ENCODE data around the gene ABHD18.
"Not testable (repeated sequence)": the region's sequence is repeated elsewhere in the genome, so short reads cannot be mapped to it uniquely, and the experiment has no call there.

ABHD18 gene

GRCh38 chr4:127985989-127986388 is 20.8 kb downstream of the ABHD18 start:
- H3K4me1 ChIP-seq (ENCODE audit: control insufficient read depth, insufficient read depth, low read length, poor library complexity, severe bottlenecking) = no peaks in the 10 kb centered on the region
- no peaks in the 10 kb centered on the region for H3K9me3 ChIP-seq (ENCODE audit: control insufficient read depth, low read length)
- no peaks in the 10 kb centered on the region for H3K27me3 ChIP-seq (replicated peaks; ENCODE audit: control insufficient read depth, insufficient read depth, low read length, poor library complexity, severe bottlenecking)
- no peak for DNase-seq
- no peak overlapping the region for H3K4me3 ChIP-seq (ENCODE audit: insufficient read depth, low read depth, low read length, poor library complexity, severe bottlenecking)
- H3K36me3 ChIP-seq (ENCODE audit: control insufficient read depth, insufficient read depth, low read length) = peaks cover 3% of the 10 kb centered on the region
- H3K27ac ChIP-seq (ENCODE audit: insufficient read depth, low read length, poor library complexity, severe bottlenecking) = no peak overlapping the region

DNA sequence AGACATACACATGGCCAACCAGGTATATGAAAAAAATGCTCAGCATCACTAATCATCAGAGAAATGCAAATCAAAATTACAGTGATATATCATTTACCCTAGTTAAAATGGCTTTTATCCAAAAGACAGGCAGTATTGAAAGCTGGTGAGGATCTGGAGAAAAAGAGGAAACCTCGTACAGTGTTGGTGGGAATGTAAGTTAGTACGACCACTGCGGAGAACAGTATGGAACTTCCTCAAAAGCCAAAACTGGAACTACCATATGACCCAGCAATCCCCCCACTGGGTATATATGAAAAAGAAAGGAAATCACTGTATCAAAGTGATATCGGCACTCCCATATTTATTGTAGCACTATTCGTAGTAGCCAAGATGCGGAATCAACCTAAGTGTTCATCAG is 23.4 kb downstream of the ABHD18 start:
- H3K9me3 ChIP-seq (ENCODE audit: control insufficient read depth, low read length) = no peaks in the 10 kb centered on the region
- H3K27me3 ChIP-seq (replicated peaks; ENCODE audit: control insufficient read depth, insufficient read depth, low read length, poor library complexity, severe bottlenecking) = no peaks in the 10 kb centered on the region
- no peak overlapping the region for H3K27ac ChIP-seq (ENCODE audit: insufficient read depth, low read length, poor library complexity, severe bottlenecking)
- H3K36me3 ChIP-seq (ENCODE audit: control insufficient read depth, insufficient read depth, low read length) = peaks cover 3% of the 10 kb centered on the region
- no peak overlapping the region for H3K4me3 ChIP-seq (ENCODE audit: insufficient read depth, low read depth, low read length, poor library complexity, severe bottlenecking)
- DNase-seq = no peak
- H3K4me1 ChIP-seq (ENCODE audit: control insufficient read depth, insufficient read depth, low read length, poor library complexity, severe bottlenecking) = no peaks in the 10 kb centered on the region

DNA sequence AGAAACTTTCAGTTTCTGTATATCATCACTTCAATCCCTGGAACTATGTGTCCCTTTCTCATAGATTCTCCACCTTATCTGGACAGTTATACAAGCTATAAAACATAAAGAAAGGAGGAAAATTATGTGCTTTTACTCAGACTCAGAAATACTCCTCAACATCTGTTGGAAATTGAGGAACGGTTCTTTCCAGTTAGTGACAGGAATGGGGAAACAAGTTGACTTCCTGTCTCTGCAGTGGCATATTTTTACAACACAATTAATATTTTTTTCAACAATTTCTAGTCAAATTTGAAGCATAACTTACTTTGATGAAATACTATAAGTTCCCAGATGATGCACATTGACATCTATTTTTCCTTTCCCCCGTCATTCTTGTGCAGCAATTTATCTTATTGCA is 27.9 kb downstream of the ABHD18 start:
- Histone ChIP-seq H3K27me3 (replicated peaks; ENCODE audit: control insufficient read depth, insufficient read depth, low read length, poor library complexity, severe bottlenecking) (no peaks in the 10 kb centered on the region), H3K9me3 (ENCODE audit: control insufficient read depth, low read length) (no peaks in the 10 kb centered on the region), H3K4me3 (ENCODE audit: insufficient read depth, low read depth, low read length, poor library complexity, severe bottlenecking) (no peak overlapping the region), H3K27ac (ENCODE audit: insufficient read depth, low read length, poor library complexity, severe bottlenecking) (no peak overlapping the region), H3K4me1 (ENCODE audit: control insufficient read depth, insufficient read depth, low read length, poor library complexity, severe bottlenecking) (no peaks in the 10 kb centered on the region), H3K36me3 (ENCODE audit: control insufficient read depth, insufficient read depth, low read length) (peaks cover 4% of the 10 kb centered on the region)
- DNase-seq = no peak

GRCh38 chr4:127995776-127996175 is 30.6 kb downstream of the ABHD18 start:
- H3K4me3 ChIP-seq (ENCODE audit: insufficient read depth, low read depth, low read length, poor library complexity, severe bottlenecking) = no peak overlapping the region
- H3K4me1 ChIP-seq (ENCODE audit: control insufficient read depth, insufficient read depth, low read length, poor library complexity, severe bottlenecking) = no peaks in the 10 kb centered on the region
- DNase-seq = no peak
- H3K27me3 ChIP-seq (replicated peaks; ENCODE audit: control insufficient read depth, insufficient read depth, low read length, poor library complexity, severe bottlenecking) = no peaks in the 10 kb centered on the region
- H3K27ac ChIP-seq (ENCODE audit: insufficient read depth, low read length, poor library complexity, severe bottlenecking) = no peak overlapping the region
- H3K36me3 ChIP-seq (ENCODE audit: control insufficient read depth, insufficient read depth, low read length) = peaks cover 4% of the 10 kb centered on the region
- no peaks in the 10 kb centered on the region for H3K9me3 ChIP-seq (ENCODE audit: control insufficient read depth, low read length)

DNA sequence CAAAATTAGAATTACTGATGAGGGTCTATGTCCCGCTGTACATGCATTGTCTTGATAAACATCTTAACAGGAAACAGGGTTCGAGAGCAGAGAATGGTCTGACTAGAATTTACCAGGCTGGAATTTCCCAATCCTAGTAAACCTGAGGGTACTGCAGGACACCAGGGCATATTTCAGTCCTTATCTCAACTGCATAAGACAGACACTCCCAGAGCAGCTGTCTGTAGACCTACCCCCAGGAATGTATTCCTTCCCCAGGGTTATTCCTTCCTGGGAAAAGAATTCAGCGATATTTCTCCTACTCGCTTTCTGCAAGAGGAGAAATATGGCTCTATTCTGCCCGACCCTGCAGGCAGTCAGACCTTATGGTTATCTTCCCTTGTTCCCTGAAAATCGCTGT is 31.3 kb downstream of the ABHD18 start:
- H3K27ac ChIP-seq (ENCODE audit: insufficient read depth, low read length, poor library complexity, severe bottlenecking); H3K4me3 ChIP-seq (ENCODE audit: insufficient read depth, low read depth, low read length, poor library complexity, severe bottlenecking); H3K9me3 ChIP-seq (ENCODE audit: control insufficient read depth, low read length); H3K36me3 ChIP-seq (ENCODE audit: control insufficient read depth, insufficient read depth, low read length); H3K27me3 ChIP-seq (replicated peaks; ENCODE audit: control insufficient read depth, insufficient read depth, low read length, poor library complexity, severe bottlenecking); H3K4me1 ChIP-seq (ENCODE audit: control insufficient read depth, insufficient read depth, low read length, poor library complexity, severe bottlenecking); DNase-seq: not testable (repeated sequence)

GRCh38 chr4:127997534-127998388 is 32.6 kb downstream of the ABHD18 start:
- Histone ChIP-seq H3K4me3 (ENCODE audit: insufficient read depth, low read depth, low read length, poor library complexity, severe bottlenecking) (no peak overlapping the region), H3K4me1 (ENCODE audit: control insufficient read depth, insufficient read depth, low read length, poor library complexity, severe bottlenecking) (no peaks in the 10 kb centered on the region), H3K27me3 (replicated peaks; ENCODE audit: control insufficient read depth, insufficient read depth, low read length, poor library complexity, severe bottlenecking) (no peaks in the 10 kb centered on the region), H3K36me3 (ENCODE audit: control insufficient read depth, insufficient read depth, low read length) (peaks cover 4% of the 10 kb centered on the region), H3K27ac (ENCODE audit: insufficient read depth, low read length, poor library complexity, severe bottlenecking) (no peak overlapping the region), H3K9me3 (ENCODE audit: control insufficient read depth, low read length) (no peaks in the 10 kb centered on the region)
- no peak for DNase-seq

GRCh38 chr4:128006592-128006991 is 41.4 kb downstream of the ABHD18 start:
- no peak overlapping the region for H3K4me3 ChIP-seq (ENCODE audit: insufficient read depth, low read depth, low read length, poor library complexity, severe bottlenecking)
- no peaks in the 10 kb centered on the region for H3K36me3 ChIP-seq (ENCODE audit: control insufficient read depth, insufficient read depth, low read length)
- H3K27me3 ChIP-seq (replicated peaks; ENCODE audit: control insufficient read depth, insufficient read depth, low read length, poor library complexity, severe bottlenecking) = no peaks in the 10 kb centered on the region
- H3K9me3 ChIP-seq (ENCODE audit: control insufficient read depth, low read length) = no peaks in the 10 kb centered on the region
- H3K4me1 ChIP-seq (ENCODE audit: control insufficient read depth, insufficient read depth, low read length, poor library complexity, severe bottlenecking) = no peaks in the 10 kb centered on the region
- no peak for DNase-seq
- H3K27ac ChIP-seq (ENCODE audit: insufficient read depth, low read length, poor library complexity, severe bottlenecking) = no peak overlapping the region

GRCh38 chr4:128009428-128009827 is 44.2 kb downstream of the ABHD18 start:
- no peaks in the 10 kb centered on the region for H3K4me1 ChIP-seq (ENCODE audit: control insufficient read depth, insufficient read depth, low read length, poor library complexity, severe bottlenecking)
- no peak overlapping the region for H3K27ac ChIP-seq (ENCODE audit: insufficient read depth, low read length, poor library complexity, severe bottlenecking)
- H3K4me3 ChIP-seq (ENCODE audit: insufficient read depth, low read depth, low read length, poor library complexity, severe bottlenecking) = no peak overlapping the region
- H3K36me3 ChIP-seq (ENCODE audit: control insufficient read depth, insufficient read depth, low read length) = no peaks in the 10 kb centered on the region
- H3K27me3 ChIP-seq (replicated peaks; ENCODE audit: control insufficient read depth, insufficient read depth, low read length, poor library complexity, severe bottlenecking) = no peaks in the 10 kb centered on the region
- no peaks in the 10 kb centered on the region for H3K9me3 ChIP-seq (ENCODE audit: control insufficient read depth, low read length)
- no peak for DNase-seq

DNA sequence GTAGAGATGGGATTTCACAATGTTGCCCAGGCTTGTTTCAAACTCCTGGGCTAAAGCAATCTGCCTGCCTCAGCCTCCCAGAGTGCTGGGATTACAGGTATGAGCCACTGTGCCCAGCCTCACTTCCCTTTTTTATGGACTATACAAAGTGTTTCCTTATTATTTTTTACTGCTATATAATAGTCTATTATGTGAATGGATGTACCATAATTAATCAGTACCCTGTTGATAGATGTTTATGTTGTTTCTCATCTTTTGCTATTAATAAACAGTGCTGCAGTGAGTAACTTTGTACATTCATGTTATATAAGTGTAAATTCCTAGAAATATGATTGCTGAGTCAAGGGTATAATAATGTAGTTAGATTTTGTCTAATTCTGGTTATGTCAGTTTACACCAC is 60.1 kb downstream of the ABHD18 start:
- no peaks in the 10 kb centered on the region for H3K27me3 ChIP-seq (replicated peaks; ENCODE audit: control insufficient read depth, insufficient read depth, low read length, poor library complexity, severe bottlenecking)
- H3K27ac ChIP-seq (ENCODE audit: insufficient read depth, low read length, poor library complexity, severe bottlenecking) = no peak overlapping the region
- H3K4me1 ChIP-seq (ENCODE audit: control insufficient read depth, insufficient read depth, low read length, poor library complexity, severe bottlenecking) = no peaks in the 10 kb centered on the region
- H3K36me3 ChIP-seq (ENCODE audit: control insufficient read depth, insufficient read depth, low read length) = peaks cover 8% of the 10 kb centered on the region
- DNase-seq = no peak
- H3K4me3 ChIP-seq (ENCODE audit: insufficient read depth, low read depth, low read length, poor library complexity, severe bottlenecking) = no peak overlapping the region
- H3K9me3 ChIP-seq (ENCODE audit: control insufficient read depth, low read length) = no peaks in the 10 kb centered on the region

DNA sequence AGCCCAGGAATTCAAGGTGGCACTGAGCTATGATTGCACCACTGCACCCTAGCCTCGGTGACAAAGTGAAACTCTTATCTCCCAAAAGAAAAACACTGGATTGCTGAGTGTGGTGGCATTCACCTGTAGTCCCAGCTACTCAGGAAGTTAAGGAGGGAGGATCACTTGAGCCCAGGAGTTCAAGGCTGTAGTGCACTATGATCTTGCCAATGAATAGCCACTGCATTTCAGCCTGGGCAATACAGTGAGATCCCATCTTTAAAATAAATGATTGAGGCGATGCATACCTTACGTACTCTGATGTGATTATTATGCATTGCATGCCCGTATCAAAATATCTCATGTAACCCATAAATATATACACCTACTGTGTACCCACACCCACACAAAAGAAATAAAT is 64.7 kb downstream of the ABHD18 start:
- no peaks in the 10 kb centered on the region for H3K4me1 ChIP-seq (ENCODE audit: control insufficient read depth, insufficient read depth, low read length, poor library complexity, severe bottlenecking)
- H3K4me3 ChIP-seq (ENCODE audit: insufficient read depth, low read depth, low read length, poor library complexity, severe bottlenecking) = no peak overlapping the region
- no peak overlapping the region for H3K27ac ChIP-seq (ENCODE audit: insufficient read depth, low read length, poor library complexity, severe bottlenecking)
- no peak for DNase-seq
- H3K27me3 ChIP-seq (replicated peaks; ENCODE audit: control insufficient read depth, insufficient read depth, low read length, poor library complexity, severe bottlenecking) = no peaks in the 10 kb centered on the region
- H3K9me3 ChIP-seq (ENCODE audit: control insufficient read depth, low read length) = no peaks in the 10 kb centered on the region
- H3K36me3 ChIP-seq (ENCODE audit: control insufficient read depth, insufficient read depth, low read length) = peaks cover 6% of the 10 kb centered on the region
